CD4-positive, alpha-beta T cell treated with Interleukin-6 at 100 ng/mL for 8 hours (primary cell): ENCODE measurements around the gene CELSR1.
A peak's percentile ranks its signal among the peaks of the same experiment; 100 is the strongest.

Experiments
- DNase-seq: peaks from one replicate; pipeline ENCODE4 v3.0.0-alpha.2; 2020; ENCODE audit warnings: mixed read lengths, low spot score

The CELSR1 gene

GRCh38 chr22:46574993-46575910 is 37.8 kb upstream of the CELSR1 start:
- no peak for DNase-seq

DNA sequence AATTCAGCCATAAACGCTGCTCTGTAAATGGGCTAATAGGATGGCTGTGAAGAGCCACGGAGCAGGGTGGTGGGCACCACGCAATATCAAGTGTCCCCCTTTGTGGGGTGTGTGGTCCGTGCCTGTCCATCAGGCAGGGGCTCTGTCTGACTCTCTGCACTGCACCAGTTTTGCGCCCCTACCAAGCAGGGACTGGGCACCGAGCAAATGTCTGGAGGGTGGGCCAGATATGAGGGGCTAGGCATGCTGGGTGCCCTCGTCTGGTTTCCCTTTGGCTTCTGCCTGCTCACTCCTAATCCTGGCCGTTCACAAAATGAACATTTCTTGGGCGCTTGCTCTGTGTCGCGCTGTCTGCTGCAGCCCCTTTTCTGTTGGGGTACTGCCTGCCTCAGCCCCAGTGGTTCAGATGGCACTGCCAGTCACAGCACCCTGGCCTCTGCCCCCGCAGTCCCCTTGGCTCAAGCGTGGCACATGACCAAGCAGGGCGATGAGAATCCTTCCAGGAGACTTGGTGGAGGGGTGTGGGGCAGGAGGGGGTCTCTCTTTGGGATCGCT is 37.1 kb upstream of the CELSR1 start:
- no peak for DNase-seq

- no peak for DNase-seq
These were observed 36.5 kb upstream of the CELSR1 start for GRCh38 chr22:46573781-46574437.

- DNase-seq = no peak
These were observed 35.7 kb upstream of the CELSR1 start for GRCh38 chr22:46572911-46573780.

DNA sequence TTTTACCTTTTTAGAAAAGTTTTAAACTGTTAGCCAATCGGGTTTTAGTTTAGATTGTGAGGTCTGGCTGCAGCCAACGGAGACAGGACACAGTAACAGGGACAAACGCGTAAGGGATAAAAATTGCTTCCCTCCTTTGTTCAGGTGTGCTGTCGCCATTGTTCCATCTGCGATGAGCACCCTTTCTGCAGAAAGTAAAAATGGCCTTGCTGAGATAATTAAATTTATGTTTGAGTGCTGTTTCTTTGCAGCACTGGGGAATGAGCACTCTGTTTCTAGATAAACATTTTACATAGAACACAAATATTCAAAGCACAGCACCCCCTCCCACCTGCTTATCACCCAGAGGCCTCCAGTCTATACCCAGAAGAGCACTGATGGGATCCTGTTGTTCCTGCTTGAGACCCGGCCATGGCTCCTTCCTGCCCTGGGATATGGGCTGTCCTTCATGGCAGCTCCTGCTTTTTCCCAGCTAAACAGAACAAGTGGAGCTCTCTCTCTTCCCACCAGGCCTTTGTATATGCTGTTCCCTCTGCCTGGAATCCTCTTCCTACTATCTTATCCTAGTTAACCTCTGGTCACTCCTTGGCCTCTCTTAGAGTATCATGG is 34.3 kb upstream of the CELSR1 start:
- no peak for DNase-seq

DNA sequence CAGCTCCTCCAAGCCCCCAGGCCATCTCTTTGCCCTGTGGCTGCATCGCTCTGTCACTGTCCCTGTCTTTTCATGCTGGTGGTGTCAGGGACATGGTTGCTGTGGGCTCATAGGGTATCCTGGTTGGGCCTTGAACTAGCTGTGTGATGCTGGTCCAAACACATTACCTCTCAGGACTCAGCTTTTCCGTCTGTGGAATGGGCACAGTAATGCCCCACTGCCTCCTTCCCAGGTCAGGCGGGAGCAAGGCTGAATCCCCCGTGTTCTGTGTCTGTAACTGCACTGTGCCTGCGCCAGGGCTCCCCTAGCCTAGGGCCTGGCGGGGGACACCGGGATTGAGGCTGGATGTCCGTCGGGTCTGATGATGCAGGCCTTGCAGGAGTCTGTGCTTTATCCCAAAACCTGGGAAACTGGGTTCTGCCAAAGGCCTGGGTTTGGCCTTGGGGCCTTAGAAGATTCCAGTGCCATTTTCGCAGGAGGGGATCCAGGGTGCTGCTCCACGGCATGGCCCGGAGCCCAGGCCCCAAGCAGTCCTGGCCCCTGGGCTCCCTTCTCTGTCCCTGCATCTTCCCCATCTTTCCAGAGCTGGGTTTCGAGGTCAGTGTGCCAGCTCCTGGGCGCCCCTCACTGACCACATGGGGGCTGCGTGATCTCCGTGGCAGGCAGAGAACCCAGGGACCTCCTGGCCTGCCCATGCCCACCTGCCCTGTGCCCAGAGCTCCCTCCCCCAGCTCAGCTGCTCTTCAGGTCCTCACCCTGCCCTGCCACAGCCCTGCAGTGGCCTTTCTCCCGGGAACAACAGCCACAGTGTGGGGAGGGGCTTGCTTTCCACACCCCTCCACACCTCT is 32.7 kb upstream of the CELSR1 start:
- no peak for DNase-seq

- no peak for DNase-seq
These were observed 31.8 kb upstream of the CELSR1 start for GRCh38 chr22:46569055-46569847.

- DNase-seq = no peak
These were observed 30.8 kb upstream of the CELSR1 start for GRCh38 chr22:46568102-46568809.

GRCh38 chr22:46567471-46567870 is 30.1 kb upstream of the CELSR1 start:
- DNase-seq = no peak

- no peak for DNase-seq
These were observed 26.8 kb upstream of the CELSR1 start for GRCh38 chr22:46564084-46564714.

DNA sequence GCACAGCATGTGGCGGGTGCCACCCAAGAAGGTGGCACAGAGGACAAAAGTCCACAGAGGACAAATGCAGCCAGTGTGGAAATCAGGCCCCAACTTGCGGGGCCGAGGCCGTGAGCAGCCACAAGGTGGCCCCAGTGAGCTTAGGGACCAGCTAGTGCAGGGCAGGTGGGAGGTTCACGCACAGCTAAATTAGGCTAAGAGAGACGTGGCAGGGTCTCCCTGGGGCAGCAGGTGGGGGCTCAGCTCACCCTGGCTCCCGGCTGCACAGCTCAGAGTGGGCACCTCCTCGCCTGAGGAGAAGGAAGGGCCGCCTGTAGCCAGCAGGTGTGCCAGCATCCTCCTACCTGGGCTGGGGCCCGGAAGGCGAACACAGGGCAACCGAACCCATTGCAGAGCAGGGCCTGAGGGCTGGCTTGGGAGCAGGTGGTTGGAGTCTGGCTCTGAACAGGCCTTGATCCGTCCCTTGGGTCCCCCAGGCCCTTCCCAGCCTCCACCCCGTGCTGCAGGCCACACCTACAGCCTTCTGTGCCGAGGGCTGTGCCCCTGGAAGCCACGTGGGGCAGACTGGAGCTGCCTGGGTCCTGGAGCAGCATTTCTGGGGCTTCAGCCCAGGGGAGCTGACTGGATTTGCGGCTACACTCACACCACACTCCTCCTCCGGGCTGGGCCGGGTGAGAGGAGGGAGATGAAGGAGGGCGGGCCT is 26.1 kb upstream of the CELSR1 start:
- DNase-seq = peak; percentile 73

GRCh38 chr22:46561435-46561905 is 24.1 kb upstream of the CELSR1 start:
- no peak for DNase-seq

- no peak for DNase-seq
These were observed 23.4 kb upstream of the CELSR1 start for GRCh38 chr22:46560696-46561295.

DNA sequence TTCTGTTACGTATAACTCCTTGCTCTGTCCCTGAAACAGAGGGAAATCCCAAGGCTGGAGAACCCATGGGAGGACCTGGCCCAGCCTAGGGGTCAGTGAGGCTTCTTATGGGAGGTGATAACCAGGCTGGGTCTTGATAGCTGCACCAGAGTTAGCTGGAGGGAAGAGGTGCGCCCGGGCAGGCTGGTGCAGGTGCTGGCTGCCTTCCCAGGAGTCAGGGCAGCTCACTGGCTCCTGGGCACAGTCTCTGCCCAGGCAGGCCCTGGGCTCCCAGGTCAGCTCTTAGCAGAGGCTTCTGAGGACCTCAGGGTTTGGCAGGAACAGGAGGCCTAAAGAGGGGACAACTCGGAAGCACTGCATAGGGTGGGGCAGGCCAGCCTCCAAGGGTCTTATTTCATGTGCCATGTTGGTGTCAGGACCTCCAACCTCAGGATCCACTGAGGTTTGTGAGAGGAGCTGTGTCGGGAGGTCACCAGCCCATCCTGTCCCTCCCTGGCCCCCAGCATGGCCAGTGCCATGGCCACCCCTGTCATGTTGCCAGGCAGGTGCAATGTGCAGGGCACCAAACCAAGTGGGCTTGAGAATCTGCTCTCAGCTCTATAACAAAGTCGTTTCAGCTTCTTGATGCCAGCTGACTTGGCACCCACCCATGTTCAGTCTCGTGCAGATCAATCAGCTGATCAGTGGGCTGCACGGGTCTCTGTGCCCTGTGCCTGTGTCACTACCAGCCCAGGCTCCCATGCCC is 20.5 kb upstream of the CELSR1 start:
- no peak for DNase-seq

DNA sequence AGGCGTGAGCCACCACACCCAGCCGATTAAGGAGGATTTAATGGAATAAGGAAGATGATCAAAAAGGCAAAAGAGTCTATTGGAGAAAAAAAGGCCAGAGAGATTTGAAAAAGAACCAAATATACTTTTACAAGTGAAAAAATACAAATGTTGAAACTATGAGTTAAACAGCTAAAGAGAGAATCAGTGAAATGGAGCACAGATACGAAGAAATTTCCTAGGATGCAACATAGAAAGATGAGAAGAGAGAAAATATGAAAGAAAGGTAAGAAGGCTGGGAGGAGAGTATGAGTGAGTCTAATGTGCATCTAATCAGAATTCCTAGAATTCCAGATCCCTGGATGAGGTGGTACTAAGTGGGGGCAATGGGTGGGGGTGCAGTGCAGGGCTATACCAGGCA is 19.4 kb upstream of the CELSR1 start:
- no peak for DNase-seq

DNA sequence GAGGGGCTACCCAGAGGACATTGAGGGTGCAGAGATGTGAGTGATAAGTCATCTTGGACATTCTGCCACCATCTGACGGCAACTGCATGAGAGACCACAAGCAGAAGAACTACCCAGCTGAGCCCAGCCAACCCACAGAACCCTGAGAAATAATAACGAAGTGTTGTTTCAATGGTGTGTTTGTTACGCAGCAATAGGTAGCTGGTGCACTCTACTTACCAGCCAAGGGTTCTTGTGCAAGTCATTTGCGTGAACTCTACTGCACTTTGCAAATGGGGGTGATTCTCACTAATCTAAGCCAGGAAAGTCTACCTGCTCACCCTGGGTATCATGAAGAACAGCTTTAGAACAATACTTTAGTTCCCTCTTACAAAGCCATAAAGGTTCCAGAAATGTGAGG is 15.8 kb upstream of the CELSR1 start:
- DNase-seq = no peak

- no peak for DNase-seq
These were observed 14.6 kb upstream of the CELSR1 start for GRCh38 chr22:46551996-46552395.
